ENCODE measurements around the gene SP7. TPM values are rescaled to one million over a fixed set of nuclear protein-coding genes. Genes with fewer than 3 reads are reported as not detected.
A peak's percentile ranks its signal among the peaks of the same experiment; 100 is the strongest.

SP7 gene
- total RNA-seq, 1 donor from 2014 or later: not detected

DNA sequence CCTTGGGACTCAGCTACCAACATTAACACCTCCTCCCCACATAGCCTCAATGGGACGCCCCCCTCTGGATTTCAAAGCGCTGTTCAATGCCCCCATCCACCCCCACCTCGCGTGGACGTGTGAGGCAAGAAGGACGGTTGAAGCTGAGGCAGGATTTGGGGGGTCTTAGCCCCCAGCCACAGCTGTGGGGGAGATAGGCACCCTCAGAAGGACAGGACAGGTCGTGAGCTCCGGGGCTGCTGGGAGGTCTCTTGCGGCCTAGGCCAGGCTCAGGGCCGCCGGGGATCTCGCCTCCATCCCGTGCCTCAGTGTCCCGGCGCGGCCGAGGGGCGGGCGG, 8.3 kb upstream of the SP7 start:
- no peak for DNase-seq
- H3K4me1 ChIP-seq: peaks cover 14% of the 10 kb centered on the region
- intact Hi-C loops (cut with DNase I): no loop called here
- peak overlapping the region; percentile 78 for H3K4me3 ChIP-seq
- peak overlapping the region; percentile 84 for H3K27ac ChIP-seq
- TF ChIP-seq, protein P1, sequence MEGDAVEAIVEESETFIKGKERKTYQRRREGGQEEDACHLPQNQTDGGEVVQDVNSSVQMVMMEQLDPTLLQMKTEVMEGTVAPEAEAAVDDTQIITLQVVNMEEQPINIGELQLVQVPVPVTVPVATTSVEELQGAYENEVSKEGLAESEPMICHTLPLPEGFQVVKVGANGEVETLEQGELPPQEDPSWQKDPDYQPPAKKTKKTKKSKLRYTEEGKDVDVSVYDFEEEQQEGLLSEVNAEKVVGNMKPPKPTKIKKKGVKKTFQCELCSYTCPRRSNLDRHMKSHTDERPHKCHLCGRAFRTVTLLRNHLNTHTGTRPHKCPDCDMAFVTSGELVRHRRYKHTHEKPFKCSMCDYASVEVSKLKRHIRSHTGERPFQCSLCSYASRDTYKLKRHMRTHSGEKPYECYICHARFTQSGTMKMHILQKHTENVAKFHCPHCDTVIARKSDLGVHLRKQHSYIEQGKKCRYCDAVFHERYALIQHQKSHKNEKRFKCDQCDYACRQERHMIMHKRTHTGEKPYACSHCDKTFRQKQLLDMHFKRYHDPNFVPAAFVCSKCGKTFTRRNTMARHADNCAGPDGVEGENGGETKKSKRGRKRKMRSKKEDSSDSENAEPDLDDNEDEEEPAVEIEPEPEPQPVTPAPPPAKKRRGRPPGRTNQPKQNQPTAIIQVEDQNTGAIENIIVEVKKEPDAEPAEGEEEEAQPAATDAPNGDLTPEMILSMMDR (IDR thresholded peaks at IDR 0.05): no peak
- no peaks in the 10 kb centered on the region for H3K9me3 ChIP-seq
- no peak for ATAC-seq
- H3K27me3 ChIP-seq (ENCODE audit: low read depth): no peaks in the 10 kb centered on the region
- H3K36me3 ChIP-seq: no peaks in the 10 kb centered on the region

DNA sequence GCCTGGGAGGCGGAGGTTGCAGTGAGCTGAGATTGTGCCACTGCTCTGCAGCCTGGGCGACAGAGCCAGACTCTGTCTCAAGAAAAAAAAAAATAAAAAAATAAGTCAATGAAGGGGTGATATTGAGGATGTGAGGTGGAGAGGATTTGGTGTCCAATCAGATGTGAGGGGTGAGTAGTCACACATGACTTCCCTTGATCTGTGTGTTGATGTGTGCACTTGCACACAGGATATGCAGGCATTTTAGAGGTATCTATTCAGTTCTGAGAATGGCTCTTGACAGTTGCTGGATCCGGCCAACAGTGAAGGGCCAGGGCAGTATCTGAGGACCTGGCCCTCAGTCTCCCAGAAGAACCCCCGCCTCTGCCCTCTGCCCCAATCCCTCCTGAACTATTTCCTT, 7.8 kb upstream of the SP7 start:
- no peak overlapping the region for H3K27ac ChIP-seq
- TF ChIP-seq, protein P1 (IDR thresholded peaks at IDR 0.05): no peak
- no peak overlapping the region for H3K4me3 ChIP-seq

DNA sequence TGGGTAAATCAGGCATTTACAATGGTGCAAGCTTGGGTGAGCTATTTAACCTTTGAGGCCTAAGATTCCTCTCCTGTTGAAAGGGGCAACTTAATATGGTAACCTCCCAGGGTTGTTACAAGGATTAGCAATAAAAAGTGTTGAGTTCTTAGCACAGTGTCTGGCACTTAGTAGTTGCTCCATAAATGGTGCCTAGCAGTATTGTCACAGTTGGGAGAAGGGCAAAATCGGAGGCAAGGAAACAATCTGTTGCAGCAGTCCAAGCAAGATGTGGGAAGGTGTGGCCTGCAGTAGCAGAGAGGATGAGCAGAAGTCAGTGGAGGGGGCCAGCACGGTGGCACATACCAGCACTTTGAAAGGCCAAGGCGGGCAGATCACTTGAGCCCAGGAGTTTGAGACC, 7.3 kb upstream of the SP7 start:
- no peaks in the 10 kb centered on the region for H3K9me3 ChIP-seq
- H3K4me3 ChIP-seq: no peak overlapping the region
- H3K36me3 ChIP-seq: no peaks in the 10 kb centered on the region
- H3K27me3 ChIP-seq (ENCODE audit: low read depth): peaks cover 5% of the 10 kb centered on the region
- TF ChIP-seq, protein P1 (IDR thresholded peaks at IDR 0.05): no peak
- ATAC-seq: no peak
- peaks cover 14% of the 10 kb centered on the region for H3K4me1 ChIP-seq
- no peak for DNase-seq
- intact Hi-C loops (cut with DNase I): no loop called here
- no peak overlapping the region for H3K27ac ChIP-seq

More for the DNA sequence above, 7.8 kb upstream of the SP7 start:
- intact Hi-C loops (cut with DNase I): no loop called here
- no peak for DNase-seq
- Histone ChIP-seq H3K9me3 (no peaks in the 10 kb centered on the region), H3K4me1 (peaks cover 14% of the 10 kb centered on the region), H3K36me3 (no peaks in the 10 kb centered on the region), H3K27me3 (ENCODE audit: low read depth) (peaks cover 1% of the 10 kb centered on the region)
- no peak for ATAC-seq

DNA sequence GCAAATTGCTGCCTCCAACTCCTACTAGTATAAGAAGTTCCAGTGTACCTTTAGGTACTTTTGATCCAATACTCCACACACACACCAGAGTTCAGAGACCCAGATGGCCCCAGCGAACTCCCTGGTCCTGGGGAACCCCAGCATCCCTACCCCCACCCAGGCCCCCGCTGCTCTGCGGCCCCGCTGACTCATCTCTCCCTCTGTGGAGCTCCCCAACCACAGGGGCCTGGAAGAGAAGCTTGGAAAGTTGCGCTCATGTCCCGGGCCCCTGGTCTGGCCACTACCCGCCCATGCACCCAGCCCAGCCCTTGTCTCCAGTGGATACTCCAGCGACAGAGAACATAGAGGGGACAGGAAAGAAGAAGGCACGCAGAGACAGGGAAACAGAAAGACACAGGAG, 4.2 kb upstream of the SP7 start:
- TF ChIP-seq, protein P1 (IDR thresholded peaks at IDR 0.05): no peak
- peaks cover 15% of the 10 kb centered on the region for H3K27me3 ChIP-seq (ENCODE audit: low read depth)
- ATAC-seq (no peak), DNase-seq (no peak)
- intact Hi-C loops (cut with DNase I): no loop called here
- H3K36me3 ChIP-seq: no peaks in the 10 kb centered on the region
- peaks cover 5% of the 10 kb centered on the region for H3K4me1 ChIP-seq
- H3K4me3 ChIP-seq: no peak overlapping the region
- H3K9me3 ChIP-seq: no peaks in the 10 kb centered on the region
- no peak overlapping the region for H3K27ac ChIP-seq

GRCh38 chr12:53338916-53339315, 2.8 kb upstream of the SP7 start:
- H3K36me3 ChIP-seq: no peaks in the 10 kb centered on the region
- ATAC-seq: no peak
- TF ChIP-seq, protein P1 (IDR thresholded peaks at IDR 0.05): no peak
- H3K4me1 ChIP-seq: no peaks in the 10 kb centered on the region
- H3K4me3 ChIP-seq: no peak overlapping the region
- H3K27ac ChIP-seq: no peak overlapping the region
- intact Hi-C loops (cut with DNase I): no loop called here
- no peaks in the 10 kb centered on the region for H3K9me3 ChIP-seq
- DNase-seq: no peak
- H3K27me3 ChIP-seq (ENCODE audit: low read depth): peaks cover 19% of the 10 kb centered on the region

DNA sequence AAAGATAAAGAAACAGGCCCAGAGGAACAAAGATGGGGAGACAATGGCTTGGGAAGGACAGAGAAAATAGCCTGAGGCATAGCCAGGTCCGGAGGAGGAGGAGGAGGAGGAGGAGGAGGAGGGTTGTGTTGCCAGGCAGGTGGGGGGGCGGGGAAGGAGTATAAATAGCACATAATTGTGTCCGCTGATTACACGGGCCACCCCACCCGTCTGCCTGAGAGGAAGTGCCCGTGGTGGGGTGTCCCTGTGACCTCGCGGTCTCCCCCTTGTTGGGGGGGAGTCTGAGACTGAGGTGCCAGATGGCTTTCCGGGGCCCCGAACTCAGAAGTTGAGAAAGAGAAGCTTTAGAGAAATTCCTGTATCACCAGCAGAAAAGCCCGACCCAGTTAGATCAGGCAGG, 1.9 kb upstream of the SP7 start:
- Histone ChIP-seq H3K27ac (no peak overlapping the region), H3K4me1 (no peaks in the 10 kb centered on the region), H3K36me3 (no peaks in the 10 kb centered on the region), H3K9me3 (no peaks in the 10 kb centered on the region), H3K27me3 (ENCODE audit: low read depth) (peaks cover 19% of the 10 kb centered on the region), H3K4me3 (no peak overlapping the region)
- DNase-seq: no peak
- ATAC-seq: no peak
- TF ChIP-seq, protein P1 (IDR thresholded peaks at IDR 0.05): no peak
- intact Hi-C loops (cut with DNase I): no loop called here

All from lower lobe of right lung (tissue), 2 donors.